ENCODE results near the gene NLGN4Y. TPM values are rescaled to one million over a fixed set of nuclear protein-coding genes. Genes with fewer than 3 reads are reported as not detected.

Gene NLGN4Y
- total RNA-seq, 4 donors from 2014 or later = 0.70 to 5.7 TPM; not detected in 2

- no peak for DNase-seq
- H3K4me1 ChIP-seq = no peaks in the 10 kb centered on the region
- TF ChIP-seq POLR2A (IDR thresholded peaks at IDR 0.05) (no peak), CTCF (IDR thresholded peaks at IDR 0.05) (no peak)
- no peaks in the 10 kb centered on the region for H3K36me3 ChIP-seq
- no peaks in the 10 kb centered on the region for H3K27me3 ChIP-seq
- no peaks in the 10 kb centered on the region for H3K9me3 ChIP-seq
- H3K27ac ChIP-seq = no peak overlapping the region
- no peak overlapping the region for H3K4me3 ChIP-seq
Observed at GRCh38 chrY:14748329-14748728, 224.0 kb downstream of the NLGN4Y start.

GRCh38 chrY:14755571-14755970 lies 231.2 kb downstream of the NLGN4Y start:
- TF ChIP-seq CTCF (IDR thresholded peaks at IDR 0.05) (no peak), POLR2A (IDR thresholded peaks at IDR 0.05) (no peak)
- Histone ChIP-seq H3K4me3 (no peak overlapping the region), H3K9me3 (no peaks in the 10 kb centered on the region), H3K4me1 (no peaks in the 10 kb centered on the region), H3K36me3 (no peaks in the 10 kb centered on the region), H3K27ac (no peak overlapping the region), H3K27me3 (no peaks in the 10 kb centered on the region)
- DNase-seq = no peak

- DNase-seq = no peak
- TF ChIP-seq CTCF (IDR thresholded peaks at IDR 0.05) (no peak), POLR2A (IDR thresholded peaks at IDR 0.05) (no peak)
- no peaks in the 10 kb centered on the region for H3K9me3 ChIP-seq
Observed at GRCh38 chrY:14762903-14763302, 238.6 kb downstream of the NLGN4Y start.

GRCh38 chrY:14763600-14763999 lies 239.3 kb downstream of the NLGN4Y start:
- Histone ChIP-seq H3K27me3 (no peaks in the 10 kb centered on the region), H3K4me1 (no peaks in the 10 kb centered on the region), H3K36me3 (no peaks in the 10 kb centered on the region), H3K4me3 (no peak overlapping the region), H3K27ac (no peak overlapping the region), H3K9me3 (no peaks in the 10 kb centered on the region)
- TF ChIP-seq POLR2A (IDR thresholded peaks at IDR 0.05) = no peak
- no peak for TF ChIP-seq CTCF (IDR thresholded peaks at IDR 0.05)
- no peak for DNase-seq

More at GRCh38 chrY:14762903-14763302, 238.6 kb downstream of the NLGN4Y start:
- Histone ChIP-seq H3K4me1 (no peaks in the 10 kb centered on the region), H3K36me3 (no peaks in the 10 kb centered on the region), H3K27me3 (no peaks in the 10 kb centered on the region), H3K27ac (no peak overlapping the region), H3K4me3 (no peak overlapping the region)

GRCh38 chrY:14778208-14778607 lies 253.9 kb downstream of the NLGN4Y start:
- H3K27me3 ChIP-seq = no peaks in the 10 kb centered on the region
- no peak overlapping the region for H3K4me3 ChIP-seq
- DNase-seq = no peak
- H3K4me1 ChIP-seq = no peaks in the 10 kb centered on the region
- H3K27ac ChIP-seq = no peak overlapping the region
- TF ChIP-seq CTCF (IDR thresholded peaks at IDR 0.05) (no peak), POLR2A (IDR thresholded peaks at IDR 0.05) (no peak)
- H3K36me3 ChIP-seq = no peaks in the 10 kb centered on the region
- no peaks in the 10 kb centered on the region for H3K9me3 ChIP-seq

- Histone ChIP-seq H3K4me3 (no peak overlapping the region), H3K9me3 (no peaks in the 10 kb centered on the region), H3K4me1 (no peaks in the 10 kb centered on the region), H3K27ac (no peak overlapping the region), H3K36me3 (no peaks in the 10 kb centered on the region), H3K27me3 (no peaks in the 10 kb centered on the region)
- no peak for TF ChIP-seq POLR2A (IDR thresholded peaks at IDR 0.05)
- TF ChIP-seq CTCF (IDR thresholded peaks at IDR 0.05) = no peak
- no peak for DNase-seq
Observed at GRCh38 chrY:14793104-14793503, 268.8 kb downstream of the NLGN4Y start.
